HG03558 (cell line): ENCODE data around the gene CFAP47.
"Not testable (repeated sequence)": the region's sequence is repeated elsewhere in the genome, so short reads cannot be mapped to it uniquely, and the experiment has no call there.

Source experiments
- ATAC-seq: cut with Tn5 transposase; IDR thresholded peaks from one replicate; pipeline ENCODE4 v1.9.1; 2021; ENCODE audit warnings: moderate number of reproducible peaks; ENCODE audit not compliant: unreplicated experiment; ENCODE audit errors: extremely low read depth

The CFAP47 gene

DNA sequence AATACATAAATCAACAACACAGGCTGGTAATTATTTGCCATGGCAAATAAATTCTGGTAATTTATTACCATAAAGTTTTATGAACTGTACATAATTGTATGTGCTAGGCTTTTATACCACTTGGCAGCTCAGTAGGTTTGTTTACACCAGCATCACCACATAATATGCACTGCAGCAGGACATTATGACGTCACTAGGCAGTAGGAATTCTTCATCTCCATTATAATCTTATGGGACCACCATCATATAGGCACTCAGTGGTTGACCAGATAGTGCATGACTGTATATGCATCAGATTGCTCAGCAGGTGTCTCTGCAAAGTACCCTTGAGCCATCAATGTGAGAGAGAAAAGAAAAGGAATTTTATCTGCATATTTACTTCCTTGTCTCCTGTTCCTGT, 295.4 kb downstream of the CFAP47 start:
- no peak for ATAC-seq

DNA sequence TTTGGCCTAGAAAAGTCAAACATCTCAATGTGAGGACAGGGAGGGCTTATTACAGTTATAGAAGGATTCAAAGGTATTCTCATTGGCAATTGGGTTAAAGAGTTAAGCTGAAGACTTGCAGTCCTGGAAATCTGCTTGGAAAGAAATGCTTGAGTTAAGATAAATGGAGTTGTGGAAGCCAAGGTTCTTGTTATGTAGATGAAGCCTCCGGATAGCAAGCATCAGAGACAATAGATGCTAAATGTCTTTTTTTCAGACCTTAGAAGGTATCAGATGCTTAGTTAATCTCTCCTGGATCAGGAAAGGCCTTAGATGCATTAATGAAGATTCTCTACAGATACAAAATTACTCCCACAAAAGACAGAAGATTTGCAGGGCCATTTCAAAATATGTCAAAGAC, 299.3 kb downstream of the CFAP47 start:
- no peak for ATAC-seq

DNA sequence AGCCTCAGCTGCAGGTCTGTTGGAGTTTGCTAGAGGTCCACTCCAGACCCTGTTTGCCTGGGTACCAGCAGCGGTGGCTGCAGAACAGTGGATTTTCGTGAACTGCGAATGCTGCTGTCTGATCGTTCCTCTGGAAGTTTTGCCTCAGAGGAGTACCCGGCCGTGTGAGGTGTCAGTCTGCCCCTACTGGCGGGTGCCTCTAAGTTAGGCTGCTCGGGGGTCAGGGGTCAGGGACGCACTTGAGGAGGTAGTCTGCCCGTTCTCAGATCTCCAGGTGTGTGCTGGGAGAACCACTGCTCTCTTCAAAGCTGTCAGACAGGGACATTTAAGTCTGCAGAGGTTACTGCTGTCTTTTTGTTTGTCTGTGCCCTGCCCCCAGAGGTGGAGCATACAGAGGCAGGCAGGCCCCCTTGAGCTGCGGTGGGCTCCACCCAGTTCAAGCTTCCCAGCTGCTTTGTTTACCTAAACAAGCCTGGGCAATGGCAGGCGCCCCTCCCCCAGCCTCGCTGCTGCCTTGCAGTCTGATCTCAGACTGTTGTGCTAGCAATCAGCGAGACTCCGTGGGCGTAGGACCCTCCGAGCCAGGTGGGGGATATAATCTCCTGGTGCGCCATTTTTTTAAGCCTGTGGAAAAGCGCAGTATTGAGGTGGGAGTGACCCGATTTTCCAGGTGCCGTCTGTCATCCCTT, 315.4 kb downstream of the CFAP47 start:
- ATAC-seq: not testable (repeated sequence)

DNA sequence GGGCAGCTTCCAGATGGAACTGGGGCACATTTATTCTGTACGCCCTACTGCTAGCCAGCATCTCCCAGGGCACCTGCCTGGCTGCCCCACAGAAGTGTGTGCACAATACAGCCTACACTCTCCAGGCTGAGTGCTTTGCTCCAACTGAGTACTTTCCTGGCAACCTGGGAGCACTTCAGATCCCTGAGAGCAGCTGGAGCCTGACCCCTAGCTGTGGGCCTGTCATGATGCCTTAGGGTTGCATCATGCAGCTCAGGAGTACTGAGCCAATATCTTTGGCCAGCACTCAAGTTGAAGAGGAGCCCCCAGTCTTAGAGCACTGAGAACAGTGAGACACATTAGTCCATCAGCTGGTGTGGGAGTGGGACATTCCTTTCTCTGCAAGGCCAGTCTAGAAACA, 321.9 kb downstream of the CFAP47 start:
- no peak for ATAC-seq

DNA sequence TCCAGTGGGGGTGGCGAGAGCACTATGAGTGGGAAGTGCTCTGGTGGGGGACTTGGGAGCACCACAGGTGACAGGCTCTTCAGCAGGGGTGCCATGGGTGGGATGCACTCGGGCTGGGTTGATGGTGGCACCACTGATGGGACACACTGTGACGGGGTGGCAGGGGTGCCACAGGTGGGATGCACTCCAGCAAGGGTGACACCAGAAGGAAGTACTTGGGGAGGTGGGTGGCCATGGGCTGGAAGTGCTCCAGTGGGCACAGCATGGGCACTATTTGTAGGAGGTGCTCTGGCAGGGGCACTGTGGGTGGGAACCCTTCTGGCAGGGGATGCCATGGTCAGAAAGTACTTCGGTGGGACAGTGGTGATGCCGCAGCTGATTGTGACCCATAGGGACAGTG, 346.6 kb downstream of the CFAP47 start:
- no peak for ATAC-seq

DNA sequence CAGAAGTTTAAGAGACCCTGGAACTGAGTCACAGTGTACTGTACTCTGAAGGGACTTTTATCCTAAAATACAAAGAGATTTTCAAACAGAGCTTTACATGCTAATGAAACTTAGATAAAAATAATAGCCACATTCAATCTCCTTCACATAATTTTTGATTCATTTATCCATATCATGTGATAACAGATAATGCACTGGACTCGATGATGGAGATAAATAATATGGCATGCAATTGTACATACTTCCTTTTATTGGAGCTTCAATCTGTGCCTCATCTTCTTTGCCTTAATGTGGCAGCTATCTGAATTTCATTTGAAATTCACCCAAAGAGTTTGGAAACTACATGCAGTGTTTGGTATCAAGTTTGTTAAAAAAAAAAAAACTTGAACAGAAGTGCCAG, 390.6 kb downstream of the CFAP47 start:
- no peak for ATAC-seq

DNA sequence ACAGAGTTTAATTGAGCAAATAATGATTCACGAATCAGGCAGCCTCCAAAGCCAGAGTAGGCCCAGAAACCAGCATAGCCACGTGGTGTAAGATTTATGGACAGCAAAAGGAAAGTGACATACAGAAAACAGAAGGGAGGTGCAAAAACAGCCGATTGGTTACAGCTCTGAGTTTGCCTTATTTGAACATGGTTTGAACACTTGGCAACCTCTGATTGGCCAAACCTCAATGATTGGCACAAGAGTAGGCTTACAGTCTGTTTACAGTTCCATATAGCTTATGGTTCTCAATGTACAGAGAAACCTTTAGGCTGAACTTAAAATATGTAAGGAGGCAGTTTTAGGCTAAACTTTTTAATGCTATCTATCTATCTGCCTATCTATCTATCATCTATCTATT, 394.8 kb downstream of the CFAP47 start:
- no peak for ATAC-seq

DNA sequence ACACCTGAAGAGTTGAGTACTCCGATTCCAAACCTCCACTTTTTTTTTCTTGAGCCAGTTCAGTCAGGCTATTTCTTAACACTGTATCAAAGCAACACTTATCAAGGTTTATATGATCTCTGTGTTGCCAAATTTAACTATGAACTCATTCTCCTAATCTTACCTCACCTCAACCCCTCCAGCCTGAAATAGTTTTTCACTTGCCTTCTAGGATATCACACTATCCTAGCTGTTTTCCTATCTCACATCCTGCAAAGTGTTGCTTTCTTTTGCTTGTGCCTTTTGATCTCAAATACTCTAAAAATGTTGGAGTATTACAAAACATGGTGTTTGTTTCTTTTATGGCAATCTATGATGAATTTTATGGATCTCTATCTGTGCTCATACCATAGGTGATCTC, 415.0 kb downstream of the CFAP47 start:
- no peak for ATAC-seq

DNA sequence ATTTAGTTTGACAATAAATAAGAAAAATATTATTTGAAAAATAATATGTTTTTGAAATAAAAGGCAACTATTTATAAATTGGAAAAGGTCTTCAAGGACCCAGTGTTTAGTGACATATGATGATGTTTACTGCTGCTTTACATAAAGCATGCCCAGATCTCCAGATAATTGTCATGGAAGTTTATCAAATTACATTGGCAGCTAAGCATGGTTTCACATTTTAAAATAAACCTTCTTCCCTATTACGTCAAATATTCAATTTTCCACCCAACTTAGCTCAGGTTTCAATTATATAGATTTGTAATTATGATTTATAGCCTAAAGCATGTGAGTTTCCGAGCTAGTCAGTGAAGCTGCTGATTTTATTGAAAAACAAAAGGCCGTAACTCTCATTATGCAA, 417.2 kb downstream of the CFAP47 start:
- ATAC-seq: no peak

DNA sequence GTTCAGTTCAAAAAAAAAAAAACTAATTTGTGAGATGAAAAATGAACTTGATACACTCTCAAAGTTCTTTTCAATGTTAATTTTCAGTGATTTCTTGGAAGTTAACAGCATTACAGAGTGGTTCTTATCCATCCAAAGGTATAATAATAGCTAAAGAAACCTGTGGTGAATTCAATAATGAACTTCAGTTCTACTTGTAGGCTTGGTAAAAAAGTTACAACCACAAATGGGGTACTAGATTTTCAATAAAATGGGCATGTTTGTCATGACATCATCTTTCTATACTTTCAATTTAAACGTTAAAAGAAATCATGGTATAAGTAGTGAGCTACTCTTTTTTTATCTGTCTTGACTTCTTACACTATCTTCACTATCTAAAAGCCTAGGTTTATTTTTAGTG, 424.8 kb downstream of the CFAP47 start:
- ATAC-seq: no peak

DNA sequence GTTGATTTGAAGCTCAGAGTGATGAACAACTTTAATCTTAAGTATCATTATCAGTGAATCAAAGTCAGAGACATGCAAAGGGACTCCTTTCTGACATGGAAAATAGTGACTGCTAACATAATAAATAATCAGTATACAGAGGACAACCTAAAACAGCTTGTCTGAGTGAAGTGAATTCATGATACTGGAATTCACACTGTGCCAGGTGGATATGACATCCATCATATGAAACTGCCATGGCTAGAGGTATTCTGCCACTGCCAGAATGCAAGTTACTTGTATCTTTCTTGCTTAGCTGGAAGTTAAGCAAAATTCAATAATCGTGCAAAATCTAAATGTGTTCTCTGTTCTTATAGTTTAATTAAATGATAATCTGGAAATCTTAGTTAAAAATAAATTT, 429.0 kb downstream of the CFAP47 start:
- no peak for ATAC-seq

DNA sequence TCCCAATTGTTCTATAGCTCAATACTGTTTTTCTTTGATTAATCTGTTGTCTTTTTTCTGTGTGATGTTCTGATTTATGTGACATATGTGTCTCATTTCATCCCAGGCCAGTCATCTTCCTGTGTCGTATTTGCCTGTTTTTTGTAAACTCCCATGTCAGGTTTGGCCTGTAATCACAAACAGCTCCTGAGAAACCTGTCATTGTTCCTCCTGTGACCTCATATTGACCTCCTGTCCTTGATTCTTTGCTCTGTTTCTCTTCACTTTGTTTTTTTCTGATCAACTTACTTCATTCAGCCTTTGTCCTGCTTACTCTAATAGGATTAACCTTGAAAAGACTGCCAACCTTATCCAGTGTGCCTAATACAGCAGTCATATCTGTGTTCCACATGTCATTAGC, 438.3 kb downstream of the CFAP47 start:
- no peak for ATAC-seq

DNA sequence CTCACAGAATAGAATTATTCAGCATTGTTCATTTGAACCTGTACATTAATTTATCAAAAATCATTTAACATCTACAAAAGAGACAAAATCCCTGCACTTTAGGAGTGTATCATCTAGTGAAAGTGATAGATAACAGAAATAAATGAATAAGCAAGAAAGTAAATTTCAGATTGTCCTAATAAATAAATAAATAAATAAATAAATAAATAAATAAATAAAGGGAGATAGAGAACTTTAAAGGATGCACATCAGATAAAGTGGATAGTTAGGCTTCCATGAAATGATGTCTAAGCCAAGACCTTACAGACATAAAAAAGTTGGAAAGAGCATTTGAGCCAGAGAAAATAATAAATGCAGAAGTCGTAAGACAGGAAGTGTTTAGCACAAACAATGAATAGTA, 444.7 kb downstream of the CFAP47 start:
- ATAC-seq: no peak

DNA sequence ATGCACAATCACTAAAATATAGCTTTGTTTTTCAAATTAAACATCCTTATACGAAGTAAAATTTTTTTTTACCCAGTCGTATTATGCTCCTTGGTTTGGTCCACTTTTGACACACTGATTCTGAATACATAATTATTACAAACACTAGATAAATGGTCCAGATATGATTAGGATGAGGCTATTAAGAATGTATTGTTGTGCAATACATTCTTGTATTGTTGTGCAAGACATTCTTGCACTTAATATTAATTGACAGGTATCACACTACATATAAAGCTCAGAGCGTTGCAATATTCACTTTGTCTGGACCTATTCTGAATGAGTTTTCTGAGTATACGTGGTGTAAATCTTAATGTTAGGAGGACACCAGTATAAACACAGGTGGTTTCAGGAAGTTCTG, 464.0 kb downstream of the CFAP47 start:
- no peak for ATAC-seq

DNA sequence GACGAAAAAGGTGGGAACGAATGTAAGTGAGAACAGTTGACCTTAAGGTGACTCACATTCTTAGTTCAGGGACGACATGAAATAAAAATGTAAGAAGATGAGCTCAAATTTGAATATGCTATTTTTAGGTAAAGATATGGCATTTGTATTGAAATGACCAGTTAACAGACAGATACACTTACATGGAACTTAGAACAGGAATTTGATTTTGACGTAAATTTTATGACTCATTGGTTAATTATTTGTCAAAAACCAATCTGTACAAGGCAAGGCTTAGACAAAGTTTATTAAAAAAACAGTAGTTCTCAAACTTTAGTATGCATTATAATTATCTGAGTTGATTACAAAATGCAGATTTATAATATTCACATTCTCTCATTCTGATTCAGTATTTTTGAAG, 469.4 kb downstream of the CFAP47 start:
- no peak for ATAC-seq

DNA sequence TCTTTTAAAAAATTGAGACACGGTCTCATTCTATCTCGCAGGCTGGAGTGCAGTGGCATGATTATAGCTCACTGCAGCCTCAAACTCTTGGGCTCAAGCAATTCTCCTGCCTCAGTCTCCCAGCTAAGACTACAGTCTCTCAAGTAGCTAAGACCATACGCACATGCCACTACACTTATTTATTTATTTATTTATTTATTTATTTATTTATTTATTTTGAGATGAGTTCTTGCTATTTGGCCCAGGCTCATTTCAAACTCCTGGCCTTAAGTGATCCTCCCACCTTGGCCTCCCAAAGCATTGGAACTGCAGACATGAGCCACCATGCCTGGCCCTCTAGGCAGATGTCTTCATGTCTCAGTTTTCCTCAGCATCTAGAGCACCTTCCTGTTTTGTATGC, 482.2 kb downstream of the CFAP47 start:
- ATAC-seq: no peak

DNA sequence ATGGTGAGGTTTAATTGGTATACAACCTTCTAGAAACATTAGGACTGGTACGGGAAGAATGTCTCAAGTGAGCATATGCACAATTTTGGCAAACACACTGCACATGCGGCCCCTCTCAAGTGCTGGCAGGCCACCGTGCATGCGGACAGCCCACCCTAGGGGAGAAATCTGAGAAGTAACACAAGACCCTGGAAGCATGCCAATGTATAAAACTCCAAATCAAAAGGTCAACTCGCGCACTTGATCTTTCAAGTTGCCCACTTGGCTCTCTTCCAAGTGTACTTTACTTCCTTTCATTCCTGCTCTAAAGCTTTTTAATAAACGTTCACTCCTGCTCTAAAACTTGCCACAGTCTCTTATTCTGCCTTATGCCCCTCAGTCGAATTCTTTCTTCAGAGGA, 488.3 kb downstream of the CFAP47 start:
- ATAC-seq: no peak

DNA sequence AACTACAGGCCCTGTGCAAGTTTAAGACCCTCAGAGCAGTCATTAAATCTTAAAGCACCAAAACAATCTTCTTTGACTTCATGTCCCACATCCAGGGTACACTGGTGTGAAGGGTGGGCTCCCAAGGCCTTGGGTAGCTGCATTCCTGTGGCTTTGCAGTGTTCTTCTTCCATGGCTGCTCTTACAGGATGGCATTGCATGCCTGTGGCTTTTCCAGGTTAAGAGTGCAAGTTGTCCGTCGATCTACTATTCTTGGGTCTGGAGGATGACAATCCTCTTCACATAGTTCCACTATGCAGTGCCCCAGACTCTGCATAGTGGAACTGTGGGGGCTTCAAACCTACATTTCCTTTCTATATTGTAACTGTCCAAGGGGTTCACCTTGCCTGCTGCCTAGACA, 494.5 kb downstream of the CFAP47 start:
- no peak for ATAC-seq

DNA sequence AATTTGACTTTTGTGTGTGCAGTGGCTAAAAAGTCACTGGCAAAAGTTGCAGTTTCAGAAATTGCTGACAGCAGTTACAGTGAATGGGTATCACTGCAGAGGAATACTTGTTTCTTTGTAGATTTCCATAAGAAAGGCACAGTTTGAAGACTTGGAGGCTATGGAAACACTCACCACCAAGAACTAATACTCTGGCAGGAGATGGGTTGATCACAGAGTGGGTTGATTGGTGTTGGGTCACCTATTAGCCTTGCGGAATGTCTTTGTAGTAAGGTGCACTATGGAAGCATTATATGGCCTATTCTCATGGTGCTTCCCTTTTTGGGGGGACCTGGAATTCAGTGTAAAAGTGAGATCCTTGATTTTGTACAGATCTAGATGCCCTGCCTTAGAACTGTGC, 502.8 kb downstream of the CFAP47 start:
- ATAC-seq: no peak

DNA sequence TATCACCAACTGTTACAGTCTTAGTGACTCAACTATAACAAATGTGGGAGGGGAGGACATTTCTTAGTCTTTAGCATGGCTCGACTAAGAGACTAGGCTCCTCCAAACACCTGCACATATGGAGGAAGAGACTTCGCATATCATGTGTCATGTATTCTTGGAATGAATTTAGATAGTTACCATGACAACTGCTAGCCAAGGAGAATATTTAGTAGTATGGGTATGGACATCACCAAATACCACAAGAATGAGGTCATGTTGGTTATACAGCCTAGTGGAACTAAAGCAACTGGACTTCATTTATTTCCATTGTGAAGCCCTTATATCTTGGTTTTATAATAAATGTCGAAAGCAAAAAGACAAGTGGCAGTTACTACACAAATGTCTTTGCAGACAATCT, 512.3 kb downstream of the CFAP47 start:
- no peak for ATAC-seq

DNA sequence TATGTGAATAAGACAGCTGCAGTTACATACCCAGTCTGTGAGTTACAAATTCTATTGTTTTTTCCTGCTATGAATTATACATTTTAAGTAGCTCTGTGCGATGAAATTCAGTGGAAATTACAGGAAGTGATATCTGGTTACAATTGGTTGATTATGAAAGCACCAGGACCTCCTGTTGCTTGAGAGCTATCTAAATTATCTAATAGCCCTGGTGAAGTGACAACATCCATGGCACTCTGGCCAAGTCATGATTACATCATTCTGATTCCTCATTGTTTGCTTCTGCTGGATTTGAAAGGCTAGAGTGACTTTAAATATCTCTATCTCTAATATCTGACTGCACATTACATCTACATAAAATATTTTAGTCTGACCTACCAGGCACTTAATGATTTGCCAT, 515.0 kb downstream of the CFAP47 start:
- ATAC-seq: no peak
